K562 (cell line): ENCODE measurements around the gene ZRANB3. TPM values are rescaled to one million over a fixed set of nuclear protein-coding genes. Genes with fewer than 3 reads are reported as not detected.

ENCODE experiments used
- ATAC-seq: fragments of 200-7000 bp; cut with Tn5 transposase; 3 replicates; pipeline ENCODE4 v1.9.1; 2020; ENCODE audit warnings: moderate library complexity
- BruUV-seq: library from RNA; stranded (reverse); fragments of 400-500 nt; replicated peaks from 2 replicates; lab custom pipeline; 2021; lab: Mats Ljungman, UMichigan
- CTCF ChIA-PET: fragments of 300-600 bp; formaldehyde crosslinking; extraction: SDS; loops from one replicate; lab custom pipeline; 2021; ENCODE audit warnings: low intra/inter-chr PET ratio; lab: Yijun Ruan, JAX
- POLR2A ChIA-PET: fragments of 300-600, 350-650 bp; sonication (Branson Sonifier 250); formaldehyde crosslinking; extraction: SDS; loops from one replicate; lab custom pipeline; 2021; ENCODE audit warnings: antibody characterized with exemption, inconsistent platforms; lab: Yijun Ruan, JAX
- DNase-seq, 4 experiments: peaks; one replicate each; pipeline versions ENCODE4 v3.0.0 to v3.0.0-alpha.2; 2011 to 2018; ENCODE audit warnings: low spot score in 3 of 4, mixed read lengths in 3 of 4; ENCODE audit errors: extremely low read depth in 1 of 4
- FAIRE-seq: peaks from 2 replicates; lab custom pipeline; 2011; peaks lifted over from hg19 to GRCh38; lab: Jason Lieb, UNC
- H2AFZ ChIP-seq: 2 replicates; pipeline ENCODE4 v1.6.0; 2011; ENCODE audit warnings: low read depth, low read length, control low read depth, inconsistent platforms
- H3K27ac ChIP-seq: fragments of 200-600 bp; 3 replicates; pipeline ENCODE4 v1.8.0; 2011; ENCODE audit warnings: low read depth, mild to moderate bottlenecking, control low read depth, inconsistent platforms, low read length, moderate library complexity, mixed read lengths; ENCODE audit errors: extremely low read depth
- H3K27me3 ChIP-seq, 2 experiments: fragments of 300-600 bp in 1 of 2; 2 replicates in 1 of 2; 3 replicates in 1 of 2; pipeline versions ENCODE4 v1.6.0 to v1.8.0; 2011; ENCODE audit warnings: inconsistent platforms in 2 of 2, low read length in 2 of 2, mild to moderate bottlenecking in 1 of 2, mixed read lengths in 1 of 2, moderate library complexity in 1 of 2; ENCODE audit not compliant: control insufficient read depth in 2 of 2, insufficient read depth in 2 of 2
- H3K36me3 ChIP-seq: fragments of 300-600 bp; 3 replicates; pipeline ENCODE4 v1.8.0; 2011; ENCODE audit warnings: mild to moderate bottlenecking, low read length, inconsistent platforms; ENCODE audit not compliant: control insufficient read depth, insufficient read depth
- H3K4me1 ChIP-seq, 2 experiments: fragments of 200-600 bp in 1 of 2; replicated peaks in 1 of 2; 2 replicates in 1 of 2; 3 replicates in 1 of 2; pipeline versions ENCODE4 v1.5.1 to v1.8.0; 2011; ENCODE audit warnings: inconsistent platforms in 2 of 2, low read length in 2 of 2, mild to moderate bottlenecking in 1 of 2, mixed read lengths in 1 of 2, moderate library complexity in 1 of 2; ENCODE audit not compliant: control insufficient read depth in 2 of 2, insufficient read depth in 2 of 2
- H3K4me2 ChIP-seq: 2 replicates; pipeline ENCODE4 v1.6.1; 2011; ENCODE audit warnings: low read length, control low read depth, inconsistent platforms, mixed read lengths; ENCODE audit not compliant: insufficient read depth
- H3K4me3 ChIP-seq: fragments of 200-600 bp; sonication (generic), shearing (Covaris generic); 2 replicates; pipeline ENCODE4 v1.5.1; 2016; ENCODE audit warnings: control low read depth, inconsistent platforms
- H3K79me2 ChIP-seq: fragments of 200-600 bp; 3 replicates; pipeline ENCODE4 v1.8.0; 2011; ENCODE audit warnings: low read length, inconsistent platforms; ENCODE audit not compliant: control insufficient read depth, insufficient read depth
- H3K9ac ChIP-seq, 2 experiments: 2 replicates each; pipeline versions ENCODE4 v1.6.0 to v1.6.1; 2011; ENCODE audit warnings: low read depth in 2 of 2, low read length in 2 of 2, control low read depth in 1 of 2, inconsistent platforms in 1 of 2, mild to moderate bottlenecking in 1 of 2, mixed read lengths in 1 of 2; ENCODE audit not compliant: insufficient read depth in 1 of 2
- H3K9me1 ChIP-seq: one replicate; pipeline ENCODE4 v1.6.0; 2011; ENCODE audit warnings: inconsistent platforms, mild to moderate bottlenecking, low read length, moderate library complexity; ENCODE audit not compliant: control insufficient read depth, insufficient read depth
- H3K9me3 ChIP-seq: replicated peaks from 2 replicates; pipeline ENCODE4 v1.5.1; 2011; ENCODE audit warnings: low read depth, low read length, inconsistent platforms; ENCODE audit not compliant: control insufficient read depth, insufficient read depth
- H4K20me1 ChIP-seq: replicated peaks from 2 replicates; pipeline ENCODE4 v1.6.1; 2011; ENCODE audit warnings: low read length, inconsistent platforms, mixed read lengths; ENCODE audit not compliant: control insufficient read depth, insufficient read depth
- KAT7 ChIP-seq: sonication (generic); formaldehyde crosslinking; IDR thresholded peaks from 2 replicates; pipeline ENCODE4 v1.8.0; 2022; ENCODE audit warnings: missing genetic modification reagents, mild to moderate bottlenecking, borderline replicate concordance
- MTF1 ChIP-seq: fragments of 250-450 bp; sonication (Bioruptor Pico); IDR thresholded peaks from 2 replicates; pipeline ENCODE4 v1.9.0; 2021; ENCODE audit warnings: moderate library complexity, mild to moderate bottlenecking, inconsistent platforms, borderline replicate concordance
- MYBL2 ChIP-seq, 2 experiments: fragments of 450-650 bp in 1 of 2; sonication (generic) in 1 of 2; formaldehyde crosslinking in 1 of 2; IDR thresholded peaks; 2 replicates each; pipeline versions ENCODE4 v1.6.1 to v1.8.1; 2017 to 2022; ENCODE audit warnings: borderline replicate concordance in 1 of 2, inconsistent platforms in 1 of 2, low read depth in 1 of 2, mild to moderate bottlenecking in 1 of 2, missing genetic modification reagents in 1 of 2, moderate library complexity in 1 of 2
- NFE2L1 ChIP-seq: fragments of 450-650 bp; IDR thresholded peaks from 2 replicates; pipeline ENCODE4 v1.6.1; 2016; ENCODE audit warnings: missing genetic modification characterization, low read depth, mild to moderate bottlenecking, missing compliant biosample characterization, moderate library complexity, borderline replicate concordance
- NFXL1 ChIP-seq: fragments of 450-650 bp; formaldehyde crosslinking; IDR thresholded peaks from 2 replicates; pipeline ENCODE4 v1.4.0; 2021; ENCODE audit warnings: mild to moderate bottlenecking
- TSC22D4 ChIP-seq: fragments of 450-650 bp; IDR thresholded peaks from 2 replicates; pipeline ENCODE4 v1.6.1; 2016; ENCODE audit warnings: missing genetic modification characterization, missing biosample characterization, control low read depth
- ZFP30 ChIP-seq: fragments of 250-450 bp; sonication (Bioruptor Pico); IDR thresholded peaks from 2 replicates; pipeline ENCODE4 v1.8.0; 2022; ENCODE audit warnings: moderate library complexity, mild to moderate bottlenecking, inconsistent platforms, borderline replicate concordance
- WGBS: fragments of 100-300 bp; shearing (Covaris generic); methylation state at CpG from one replicate; pipeline ENCODE4 v1.1.6; 2016; ENCODE audit warnings: low coverage, mixed read lengths; ENCODE audit not compliant: insufficient coverage; ENCODE audit errors: missing lambda C conversion rate; 5-methylcytosine and 5-hydroxymethylcytosine counted together
- in situ Hi-C: fragments of 300-500 bp; cut with MboI; formaldehyde crosslinking; loops from 4 replicates; pipeline ENCODE4 v1.15.0; 2018; ENCODE audit warnings: inconsistent platforms, mixed read lengths
- intact Hi-C: fragments of 100-400 bp; cut with micrococcal nuclease; formaldehyde crosslinking; loops from 2 replicates; pipeline ENCODE4 v1.14.2; 2022
- polyA plus RNA-seq, 8 experiments: library from polyadenylated mRNA; depleted of rRNA in 4 of 8; stranded (reverse) in 5 of 8; unstranded in 3 of 8; fragments of >200 nt; fragmentation: Nextera tagmentation in 2 of 8; fragmentation: Illumina TruSeq in 1 of 8; extraction: Ambion mirVana in 2 of 8; extraction: Trizol in 1 of 8; gene quantifications; 2 replicates each; pipeline versions ENCODE4 v1.2.1 to v1.2.3, GENCODE V29; 2011 to 2014; ENCODE audit warnings: inconsistent platforms in 1 of 8, missing spikeins in 1 of 8
- total RNA-seq, 7 experiments: library from RNA; depleted of rRNA in 6 of 7; stranded (reverse); fragments of >200 nt in 6 of 7; fragmentation: Illumina TruSeq in 2 of 7; extraction: Trizol in 2 of 7; gene quantifications; 2 replicates each; pipeline versions ENCODE4 v1.2.1 to v1.2.3, GENCODE V29; 2011 to 2021; ENCODE audit warnings: low replicate concordance in 1 of 7
- TF ChIP-seq, protein P1 (sequence below): IDR thresholded peaks from 2 replicates; pipeline ENCODE4 v1.6.1; 2012; ENCODE audit warnings: low read depth, low read length, improper control_type of control experiment, borderline replicate concordance

Gene ZRANB3
- total and polyA plus RNA-seq, 9 of the 15 experiments (the other 6 are each of a cell fraction or from before 2014, with no cell fraction given), result 8.6 to 21.3 (median 14.7) TPM

- H3K27me3 ChIP-seq, result no peaks in the 10 kb centered on the region
- CTCF ChIA-PET, result no interaction called here
- WGBS, result 100% methylated on average over 1 of the region's 1 CpG
- H3K4me2 ChIP-seq, result no peak overlapping the region
- no peaks in the 10 kb centered on the region for H3K9me1 ChIP-seq
- H2AFZ ChIP-seq, result no peak overlapping the region
- no peak overlapping the region for H3K4me3 ChIP-seq
- in situ Hi-C loops, result no loop called here
- POLR2A ChIA-PET, result interaction anchor here (0.7 kb wide), 1 partner anchor 10 kb away, joined by 3 read pairs; no protein-coding TSS in a partner anchor
- TF ChIP-seq MYBL2 (IDR thresholded peaks at IDR 0.05; ENCODE audit: low read depth) (no peak), MYBL2 (CRISPR knock-in tag; IDR thresholded peaks at IDR 0.05; ENCODE audit: borderline replicate concordance) (no peak), MTF1 (CRISPR knock-in tag) (no peak), NFXL1 (CRISPR knock-in tag) (no peak), KAT7 (CRISPR knock-in tag) (no peak), NFE2L1 (tag) (no peak), ZFP30 (CRISPR knock-in tag) (no peak), TSC22D4 (no peak)
- TF ChIP-seq, protein P1, sequence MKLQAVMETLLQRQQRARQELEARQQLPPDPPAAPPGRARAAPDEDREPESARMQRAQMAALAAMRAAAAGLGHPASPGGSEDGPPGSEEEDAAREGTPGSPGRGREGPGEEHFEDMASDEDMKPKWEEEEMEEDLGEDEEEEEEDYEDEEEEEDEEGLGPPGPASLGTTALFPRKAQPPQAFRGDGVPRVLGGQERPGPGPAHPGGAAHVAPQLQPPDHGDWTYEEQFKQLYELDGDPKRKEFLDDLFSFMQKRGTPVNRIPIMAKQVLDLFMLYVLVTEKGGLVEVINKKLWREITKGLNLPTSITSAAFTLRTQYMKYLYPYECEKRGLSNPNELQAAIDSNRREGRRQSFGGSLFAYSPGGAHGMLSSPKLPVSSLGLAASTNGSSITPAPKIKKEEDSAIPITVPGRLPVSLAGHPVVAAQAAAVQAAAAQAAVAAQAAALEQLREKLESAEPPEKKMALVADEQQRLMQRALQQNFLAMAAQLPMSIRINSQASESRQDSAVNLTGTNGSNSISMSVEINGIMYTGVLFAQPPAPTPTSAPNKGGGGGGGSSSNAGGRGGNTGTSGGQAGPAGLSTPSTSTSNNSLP, result no peak
- no peak overlapping the region for H3K9ac ChIP-seq
- peaks cover 12% of the 10 kb centered on the region; the same call in 2 of the 3 replicates for H3K36me3 ChIP-seq
- H3K27ac ChIP-seq, result no peak overlapping the region
- DNase-seq (no peak), ATAC-seq (no peak), FAIRE-seq (no peak)
- intact Hi-C loops, result no loop called here
- BruUV-seq, result no TSS peak
- H3K9me3 ChIP-seq, result no peaks in the 10 kb centered on the region
- H3K79me2 ChIP-seq, result no peaks in the 10 kb centered on the region; the same call in 2 of the 3 replicates
- H4K20me1 ChIP-seq, result no peaks in the 10 kb centered on the region
- no peaks in the 10 kb centered on the region for H3K4me1 ChIP-seq
These were observed 427.2 kb downstream of the ZRANB3 start for GRCh38 chr2:135103843-135104242.
